Measurements from ENCODE around the gene OR56B1. TPM values are rescaled to one million over a fixed set of nuclear protein-coding genes. Genes with fewer than 3 reads are reported as not detected.

The OR56B1 gene
- total and polyA plus RNA-seq, 9 donors = 0.17 to 0.43 (median 0.24) TPM; not detected in 3

DNA sequence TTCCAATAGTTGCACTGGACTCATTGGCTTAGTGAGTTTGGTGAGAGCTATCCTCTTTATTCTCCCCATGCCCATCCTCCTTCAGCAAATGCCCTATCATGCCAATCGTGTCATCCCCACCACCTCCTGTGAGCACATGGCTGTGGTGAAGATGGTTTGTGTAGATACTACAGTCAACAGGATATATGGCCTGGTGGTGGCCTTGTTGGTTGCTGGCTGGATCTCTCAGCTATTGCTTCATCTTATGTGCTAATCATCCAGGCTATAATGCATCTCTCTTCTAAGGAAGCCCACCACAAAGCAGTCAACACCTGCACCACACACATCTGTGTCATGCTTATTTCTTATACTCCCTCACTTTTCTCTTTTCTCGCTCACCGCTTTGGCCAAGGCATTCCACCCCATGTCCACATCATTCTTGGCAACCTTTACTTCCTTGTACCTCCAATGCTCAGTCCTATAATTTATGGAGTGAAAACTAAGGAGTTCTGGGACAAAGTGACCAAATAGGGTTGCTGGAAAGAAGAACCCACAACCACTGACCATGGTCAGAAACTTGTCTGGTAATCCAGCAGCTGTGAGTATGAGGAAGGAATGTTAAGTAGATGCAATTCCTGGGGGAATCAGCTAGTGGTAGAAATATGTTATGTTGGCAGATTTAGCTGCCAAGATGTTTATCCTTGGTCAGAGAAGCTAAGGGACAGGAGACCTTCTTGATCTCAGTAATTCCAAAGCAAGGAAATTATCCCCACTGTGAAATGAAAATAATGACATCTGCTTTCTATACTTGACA is 16.3 kb upstream of the OR56B1 start:
- Histone ChIP-seq H3K36me3 (no peaks in the 10 kb centered on the region), H3K4me1 (ENCODE audit: insufficient read depth) (no peaks in the 10 kb centered on the region), H3K4me3 (no peak overlapping the region), H3K9me3 (no peaks in the 10 kb centered on the region), H3K27me3 (no peaks in the 10 kb centered on the region), H3K27ac (no peak overlapping the region)
- WGBS, 3 donors = 93 to 99% (median 95%) methylated on average over 3 of the region's 3 CpGs
- no peak for DNase-seq
- no peak for TF ChIP-seq EP300 (IDR thresholded peaks at IDR 0.05)
- no peak for TF ChIP-seq POLR2A (IDR thresholded peaks at IDR 0.05)
- TF ChIP-seq, protein P1, sequence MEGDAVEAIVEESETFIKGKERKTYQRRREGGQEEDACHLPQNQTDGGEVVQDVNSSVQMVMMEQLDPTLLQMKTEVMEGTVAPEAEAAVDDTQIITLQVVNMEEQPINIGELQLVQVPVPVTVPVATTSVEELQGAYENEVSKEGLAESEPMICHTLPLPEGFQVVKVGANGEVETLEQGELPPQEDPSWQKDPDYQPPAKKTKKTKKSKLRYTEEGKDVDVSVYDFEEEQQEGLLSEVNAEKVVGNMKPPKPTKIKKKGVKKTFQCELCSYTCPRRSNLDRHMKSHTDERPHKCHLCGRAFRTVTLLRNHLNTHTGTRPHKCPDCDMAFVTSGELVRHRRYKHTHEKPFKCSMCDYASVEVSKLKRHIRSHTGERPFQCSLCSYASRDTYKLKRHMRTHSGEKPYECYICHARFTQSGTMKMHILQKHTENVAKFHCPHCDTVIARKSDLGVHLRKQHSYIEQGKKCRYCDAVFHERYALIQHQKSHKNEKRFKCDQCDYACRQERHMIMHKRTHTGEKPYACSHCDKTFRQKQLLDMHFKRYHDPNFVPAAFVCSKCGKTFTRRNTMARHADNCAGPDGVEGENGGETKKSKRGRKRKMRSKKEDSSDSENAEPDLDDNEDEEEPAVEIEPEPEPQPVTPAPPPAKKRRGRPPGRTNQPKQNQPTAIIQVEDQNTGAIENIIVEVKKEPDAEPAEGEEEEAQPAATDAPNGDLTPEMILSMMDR (IDR thresholded peaks at IDR 0.05) = no peak
- intact Hi-C loops (cut with DNase I) = no loop called here

DNA sequence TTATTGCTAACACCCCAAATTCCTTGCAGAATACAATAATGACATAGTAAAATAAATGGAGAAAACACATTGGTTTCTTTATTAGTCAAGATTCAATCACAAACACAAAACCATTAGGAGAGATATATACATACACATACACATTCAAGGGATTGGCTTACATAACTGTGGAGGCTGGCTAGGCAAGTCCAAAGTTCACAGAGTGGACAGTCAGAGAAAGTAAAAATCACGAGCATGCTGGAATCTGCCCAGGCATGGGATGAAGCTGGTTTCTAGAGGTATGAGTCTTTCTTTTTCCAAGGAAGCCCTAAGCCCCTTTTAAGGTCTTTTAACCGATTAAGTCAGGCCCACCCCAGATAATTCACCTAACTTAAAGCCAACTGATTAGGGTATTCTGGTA is 13.6 kb upstream of the OR56B1 start:
- WGBS, 3 donors = 68 to 79% (median 73%) methylated on average over 2 of the region's 2 CpGs
- intact Hi-C loops (cut with DNase I) = no loop called here
- H3K36me3 ChIP-seq = no peaks in the 10 kb centered on the region
- no peaks in the 10 kb centered on the region for H3K9me3 ChIP-seq
- no peak overlapping the region for H3K27ac ChIP-seq
- TF ChIP-seq, protein P1 (IDR thresholded peaks at IDR 0.05) = no peak
- TF ChIP-seq EP300 (IDR thresholded peaks at IDR 0.05) (no peak), POLR2A (IDR thresholded peaks at IDR 0.05) (no peak)
- H3K4me1 ChIP-seq (ENCODE audit: insufficient read depth) = no peaks in the 10 kb centered on the region
- DNase-seq = no peak
- H3K27me3 ChIP-seq = no peaks in the 10 kb centered on the region
- no peak overlapping the region for H3K4me3 ChIP-seq

DNA sequence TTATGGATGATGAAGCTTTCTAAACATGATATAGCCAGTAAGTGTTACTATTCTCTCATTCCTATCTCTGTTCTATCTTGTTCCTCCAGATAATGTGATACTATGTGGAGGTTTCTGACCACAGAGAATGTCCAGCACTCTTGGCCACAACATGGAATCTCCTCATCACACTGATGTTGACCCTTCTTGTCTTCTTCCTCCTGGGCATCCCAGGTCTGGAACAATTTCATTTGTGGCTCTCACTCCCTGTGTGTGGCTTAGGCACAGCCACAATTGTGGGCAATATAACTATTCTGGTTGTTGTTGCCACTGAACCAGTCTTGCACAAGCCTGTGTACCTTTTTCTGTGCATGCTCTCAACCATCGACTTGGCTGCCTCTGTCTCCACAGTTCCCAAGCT is 9.9 kb upstream of the OR56B1 start:
- Histone ChIP-seq H3K27me3 (no peaks in the 10 kb centered on the region), H3K4me1 (ENCODE audit: insufficient read depth) (no peaks in the 10 kb centered on the region), H3K9me3 (no peaks in the 10 kb centered on the region), H3K36me3 (no peaks in the 10 kb centered on the region), H3K27ac (no peak overlapping the region), H3K4me3 (no peak overlapping the region)
- TF ChIP-seq, protein P1 (IDR thresholded peaks at IDR 0.05) = no peak
- no peak for TF ChIP-seq EP300 (IDR thresholded peaks at IDR 0.05)
- no peak for TF ChIP-seq POLR2A (IDR thresholded peaks at IDR 0.05)
- WGBS, 3 donors = 91 to 100% (median 96%) methylated on average over 1 of the region's 1 CpG
- intact Hi-C loops (cut with DNase I) = no loop called here
- DNase-seq = no peak

DNA sequence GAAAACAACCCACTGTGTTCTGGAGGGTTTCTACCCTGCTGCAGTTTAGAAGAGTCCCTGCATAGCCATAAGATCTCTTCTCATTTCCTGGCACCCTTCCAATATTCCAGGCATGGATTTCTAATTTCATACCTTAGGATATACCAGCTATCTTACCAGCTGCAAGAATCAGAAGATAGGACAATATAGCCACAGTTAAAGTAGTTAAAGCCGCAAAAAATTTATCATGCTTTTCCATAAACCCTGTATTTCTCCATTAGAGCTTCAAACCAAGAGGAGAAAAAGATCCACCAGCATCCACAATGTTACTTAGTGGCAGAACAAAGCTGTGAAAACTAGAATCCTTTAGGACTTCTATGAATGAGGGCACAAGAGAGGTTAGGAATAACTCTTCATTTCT is 8.6 kb upstream of the OR56B1 start:
- Histone ChIP-seq H3K9me3 (no peaks in the 10 kb centered on the region), H3K27ac (no peak overlapping the region), H3K4me1 (ENCODE audit: insufficient read depth) (no peaks in the 10 kb centered on the region), H3K36me3 (no peaks in the 10 kb centered on the region), H3K27me3 (no peaks in the 10 kb centered on the region), H3K4me3 (no peak overlapping the region)
- 67 to 93% (median 86%) methylated on average over 1 of the region's 1 CpG for WGBS, 3 donors
- TF ChIP-seq EP300 (IDR thresholded peaks at IDR 0.05) (no peak), POLR2A (IDR thresholded peaks at IDR 0.05) (no peak)
- TF ChIP-seq, protein P1 (IDR thresholded peaks at IDR 0.05) = no peak
- DNase-seq = no peak
- intact Hi-C loops (cut with DNase I) = no loop called here

All from ovary (tissue), 9 donors.